K562 (cell line): ENCODE measurements around the gene AK2. TPM values are rescaled to one million over a fixed set of nuclear protein-coding genes. Genes with fewer than 3 reads are reported as not detected.
A peak's percentile ranks its signal among the peaks of the same experiment; 100 is the strongest.

Experiments
- HLTF ChIP-seq: fragments of 450-650 bp; IDR thresholded peaks from 2 replicates; pipeline ENCODE4 v1.6.1; 2016
- MCM5 ChIP-seq: fragments of 450-650 bp; IDR thresholded peaks from 2 replicates; pipeline ENCODE4 v1.6.1; 2016; ENCODE audit warnings: low read depth
- PRPF4 ChIP-seq: fragments of 200-400 bp; formaldehyde crosslinking; IDR thresholded peaks from one replicate; pipeline ENCODE4 v1.6.1; 2017; ENCODE audit warnings: low read length, low read depth, mild to moderate bottlenecking; ENCODE audit not compliant: insufficient read depth, poor library complexity, severe bottlenecking
- PYGO2 ChIP-seq: fragments of 450-650 bp; IDR thresholded peaks from 2 replicates; pipeline ENCODE4 v1.6.1; 2016; ENCODE audit warnings: mild to moderate bottlenecking, missing genetic modification characterization, moderate library complexity, missing compliant biosample characterization
- STAG1 ChIP-seq: sonication (generic); formaldehyde crosslinking; IDR thresholded peaks from 2 replicates; pipeline ENCODE4 v1.5.0; 2020; ENCODE audit warnings: missing genetic modification reagents, borderline replicate concordance
- ZBTB1 ChIP-seq: sonication (generic); formaldehyde crosslinking; IDR thresholded peaks from 2 replicates; pipeline ENCODE4 v1.8.1; 2023; ENCODE audit warnings: missing genetic modification reagents, low read depth, mild to moderate bottlenecking, borderline replicate concordance
- ZNF324 ChIP-seq: fragments of 250-450 bp; sonication (Bioruptor Pico); IDR thresholded peaks from 2 replicates; pipeline ENCODE4 v1.4.0; 2020; ENCODE audit warnings: mild to moderate bottlenecking
- polyA plus RNA-seq, 8 experiments: library from polyadenylated mRNA; depleted of rRNA in 4 of 8; stranded (reverse) in 5 of 8; unstranded in 3 of 8; fragments of >200 nt; fragmentation: Nextera tagmentation in 2 of 8; fragmentation: Illumina TruSeq in 1 of 8; extraction: Ambion mirVana in 2 of 8; extraction: Trizol in 1 of 8; gene quantifications; 2 replicates each; pipeline versions ENCODE4 v1.2.1 to v1.2.3, GENCODE V29; 2011 to 2014; ENCODE audit warnings: inconsistent platforms in 1 of 8, missing spikeins in 1 of 8
- total RNA-seq, 7 experiments: library from RNA; depleted of rRNA in 6 of 7; stranded (reverse); fragments of >200 nt in 6 of 7; fragmentation: Illumina TruSeq in 2 of 7; extraction: Trizol in 2 of 7; gene quantifications; 2 replicates each; pipeline versions ENCODE4 v1.2.1 to v1.2.3, GENCODE V29; 2011 to 2021; ENCODE audit warnings: low replicate concordance in 1 of 7
- TF ChIP-seq, protein P1 (sequence below), 2 experiments: fragments of 450-650 bp; formaldehyde crosslinking in 1 of 2; IDR thresholded peaks; 2 replicates each; pipeline versions ENCODE4 v1.4.0 to v1.6.1; 2014 to 2020; ENCODE audit warnings: mild to moderate bottlenecking in 2 of 2, borderline replicate concordance in 1 of 2, low read depth in 1 of 2
- TF ChIP-seq, protein P2 (sequence below): fragments of 450-650 bp; IDR thresholded peaks from 2 replicates; pipeline ENCODE4 v1.6.1; 2018; ENCODE audit not compliant: partially characterized antibody

The AK2 gene
- total and polyA plus RNA-seq, 9 of the 15 experiments (the other 6 are each of a cell fraction or from before 2014, with no cell fraction given) = 105 to 1,050 (median 509) TPM

DNA sequence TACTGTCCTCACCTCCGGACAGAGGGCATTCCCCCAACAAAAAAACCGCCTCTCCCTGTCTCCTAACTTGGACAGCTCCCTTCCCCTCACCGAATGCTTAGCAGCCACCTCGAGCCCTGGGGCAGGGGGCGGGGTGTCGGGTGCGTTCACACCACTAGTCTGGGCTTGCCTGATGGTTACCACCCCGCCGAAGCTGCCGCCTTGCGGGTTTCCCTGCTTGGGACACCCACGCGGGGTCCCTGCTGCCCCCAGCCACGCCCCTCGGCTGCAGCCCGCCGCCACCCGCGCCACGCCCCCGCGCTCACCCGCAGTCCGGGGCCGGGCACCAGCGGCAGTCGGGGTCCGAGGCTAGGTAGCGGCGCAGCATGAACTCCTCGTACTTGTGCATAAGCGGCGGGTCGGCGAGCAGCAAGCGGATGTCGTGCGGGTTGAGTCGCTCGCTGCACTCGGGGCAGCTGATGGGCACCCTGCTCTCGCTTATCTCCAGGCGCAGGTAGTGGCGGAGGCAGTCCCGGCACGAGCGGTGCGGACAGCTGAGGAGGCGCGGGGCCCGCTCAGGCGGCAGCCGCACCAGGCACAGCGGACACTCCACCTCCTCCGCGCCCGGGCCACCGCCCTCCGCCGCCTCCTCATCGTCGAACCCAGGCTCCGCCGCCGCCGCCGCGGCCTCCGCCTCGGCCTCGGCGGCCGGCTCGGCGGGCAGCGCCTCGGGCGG, 72.8 kb downstream of the AK2 start (continued):
- TF ChIP-seq, protein P1, sequence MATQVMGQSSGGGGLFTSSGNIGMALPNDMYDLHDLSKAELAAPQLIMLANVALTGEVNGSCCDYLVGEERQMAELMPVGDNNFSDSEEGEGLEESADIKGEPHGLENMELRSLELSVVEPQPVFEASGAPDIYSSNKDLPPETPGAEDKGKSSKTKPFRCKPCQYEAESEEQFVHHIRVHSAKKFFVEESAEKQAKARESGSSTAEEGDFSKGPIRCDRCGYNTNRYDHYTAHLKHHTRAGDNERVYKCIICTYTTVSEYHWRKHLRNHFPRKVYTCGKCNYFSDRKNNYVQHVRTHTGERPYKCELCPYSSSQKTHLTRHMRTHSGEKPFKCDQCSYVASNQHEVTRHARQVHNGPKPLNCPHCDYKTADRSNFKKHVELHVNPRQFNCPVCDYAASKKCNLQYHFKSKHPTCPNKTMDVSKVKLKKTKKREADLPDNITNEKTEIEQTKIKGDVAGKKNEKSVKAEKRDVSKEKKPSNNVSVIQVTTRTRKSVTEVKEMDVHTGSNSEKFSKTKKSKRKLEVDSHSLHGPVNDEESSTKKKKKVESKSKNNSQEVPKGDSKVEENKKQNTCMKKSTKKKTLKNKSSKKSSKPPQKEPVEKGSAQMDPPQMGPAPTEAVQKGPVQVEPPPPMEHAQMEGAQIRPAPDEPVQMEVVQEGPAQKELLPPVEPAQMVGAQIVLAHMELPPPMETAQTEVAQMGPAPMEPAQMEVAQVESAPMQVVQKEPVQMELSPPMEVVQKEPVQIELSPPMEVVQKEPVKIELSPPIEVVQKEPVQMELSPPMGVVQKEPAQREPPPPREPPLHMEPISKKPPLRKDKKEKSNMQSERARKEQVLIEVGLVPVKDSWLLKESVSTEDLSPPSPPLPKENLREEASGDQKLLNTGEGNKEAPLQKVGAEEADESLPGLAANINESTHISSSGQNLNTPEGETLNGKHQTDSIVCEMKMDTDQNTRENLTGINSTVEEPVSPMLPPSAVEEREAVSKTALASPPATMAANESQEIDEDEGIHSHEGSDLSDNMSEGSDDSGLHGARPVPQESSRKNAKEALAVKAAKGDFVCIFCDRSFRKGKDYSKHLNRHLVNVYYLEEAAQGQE (IDR thresholded peaks at IDR 0.05; ENCODE audit: borderline replicate concordance) = peak; percentile 65
- TF ChIP-seq, protein P1 (CRISPR knock-in tag; IDR thresholded peaks at IDR 0.05; ENCODE audit: low read depth) = peak; percentile 37; the same call in 1 of the 2 replicates
- TF ChIP-seq HLTF (no peak; the same call in 1 of the 2 replicates), STAG1 (CRISPR knock-in tag) (no peak), ZNF324 (CRISPR knock-in tag) (0 out of 2 replicates have a peak, but pooled peaks have one; percentile 5), PRPF4 (no peak), ZBTB1 (peak; percentile 79), MCM5 (no peak), PYGO2 (tag) (no peak)
- TF ChIP-seq, protein P2, sequence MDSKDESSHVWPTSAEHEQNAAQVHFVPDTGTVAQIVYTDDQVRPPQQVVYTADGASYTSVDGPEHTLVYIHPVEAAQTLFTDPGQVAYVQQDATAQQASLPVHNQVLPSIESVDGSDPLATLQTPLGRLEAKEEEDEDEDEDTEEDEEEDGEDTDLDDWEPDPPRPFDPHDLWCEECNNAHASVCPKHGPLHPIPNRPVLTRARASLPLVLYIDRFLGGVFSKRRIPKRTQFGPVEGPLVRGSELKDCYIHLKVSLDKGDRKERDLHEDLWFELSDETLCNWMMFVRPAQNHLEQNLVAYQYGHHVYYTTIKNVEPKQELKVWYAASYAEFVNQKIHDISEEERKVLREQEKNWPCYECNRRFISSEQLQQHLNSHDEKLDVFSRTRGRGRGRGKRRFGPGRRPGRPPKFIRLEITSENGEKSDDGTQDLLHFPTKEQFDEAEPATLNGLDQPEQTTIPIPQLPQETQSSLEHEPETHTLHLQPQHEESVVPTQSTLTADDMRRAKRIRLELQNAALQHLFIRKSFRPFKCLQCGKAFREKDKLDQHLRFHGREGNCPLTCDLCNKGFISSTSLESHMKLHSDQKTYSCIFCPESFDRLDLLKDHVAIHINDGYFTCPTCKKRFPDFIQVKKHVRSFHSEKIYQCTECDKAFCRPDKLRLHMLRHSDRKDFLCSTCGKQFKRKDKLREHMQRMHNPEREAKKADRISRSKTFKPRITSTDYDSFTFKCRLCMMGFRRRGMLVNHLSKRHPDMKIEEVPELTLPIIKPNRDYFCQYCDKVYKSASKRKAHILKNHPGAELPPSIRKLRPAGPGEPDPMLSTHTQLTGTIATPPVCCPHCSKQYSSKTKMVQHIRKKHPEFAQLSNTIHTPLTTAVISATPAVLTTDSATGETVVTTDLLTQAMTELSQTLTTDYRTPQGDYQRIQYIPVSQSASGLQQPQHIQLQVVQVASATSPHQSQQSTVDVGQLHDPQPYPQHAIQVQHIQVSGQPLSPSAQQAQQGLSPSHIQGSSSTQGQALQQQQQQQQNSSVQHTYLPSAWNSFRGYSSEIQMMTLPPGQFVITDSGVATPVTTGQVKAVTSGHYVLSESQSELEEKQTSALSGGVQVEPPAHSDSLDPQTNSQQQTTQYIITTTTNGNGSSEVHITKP = peak; percentile 84
